Urothelium cell line (cell line): ENCODE measurements around the gene SHD.
"Not testable (repeated sequence)": the region's sequence is repeated elsewhere in the genome, so short reads cannot be mapped to it uniquely, and the experiment has no call there.

Source experiments
- DNase-seq: peaks from one replicate; pipeline ENCODE4 v3.0.0; 2011; ENCODE audit warnings: low spot score, mixed read lengths
- FAIRE-seq: peaks from 2 replicates; lab custom pipeline; 2011; peaks lifted over from hg19 to GRCh38; lab: Jason Lieb, UNC

SHD gene

DNA sequence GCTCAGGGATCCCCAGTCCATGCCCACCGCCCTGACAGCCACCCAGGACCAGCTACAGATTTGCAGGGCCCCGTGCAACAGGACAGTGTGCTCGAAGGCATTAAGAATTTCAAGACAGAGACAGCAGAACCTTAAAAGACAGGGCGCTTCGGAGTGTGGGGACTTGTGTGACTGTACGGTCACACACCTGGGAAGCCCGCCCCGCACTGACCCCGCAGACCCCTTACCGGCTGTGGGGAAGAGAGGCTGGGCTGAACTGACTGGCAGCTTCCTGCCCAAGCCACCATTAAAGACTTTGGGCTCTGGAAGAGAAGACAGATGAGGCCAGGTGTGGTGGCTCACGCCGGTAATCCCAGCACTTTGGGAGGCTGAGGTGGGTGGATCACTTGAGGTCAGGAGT, 45.2 kb downstream of the SHD start:
- no peak for FAIRE-seq
- no peak for DNase-seq

DNA sequence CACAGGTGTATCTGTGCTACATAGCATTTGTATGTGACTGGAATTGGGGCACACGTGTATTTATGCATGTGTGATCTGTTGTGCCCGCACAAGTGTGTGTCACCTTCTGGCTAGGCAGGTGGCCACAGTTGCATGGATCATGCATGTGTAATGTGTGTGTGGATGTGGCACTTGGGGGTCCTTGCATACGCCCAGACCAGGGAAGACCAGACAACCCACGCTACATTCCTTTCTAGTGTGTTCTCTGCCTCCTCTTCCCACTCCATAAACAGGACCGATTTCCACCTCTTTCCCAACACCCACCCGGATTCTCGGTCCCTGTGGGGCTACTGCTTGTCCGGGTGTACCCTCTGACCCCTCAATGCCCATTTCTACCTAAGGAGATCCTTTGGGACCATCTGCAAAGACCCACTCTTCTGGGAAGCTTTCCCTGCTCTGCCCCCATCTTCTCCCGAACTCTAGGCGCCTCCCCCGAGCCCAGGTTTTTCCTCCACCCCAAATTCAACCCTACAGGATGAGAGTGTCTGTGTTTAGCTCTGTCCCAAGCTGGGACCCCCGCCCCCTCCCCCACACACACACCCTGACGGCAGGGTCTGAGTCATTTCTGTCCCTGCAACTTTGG, 47.3 kb downstream of the SHD start:
- no peak for DNase-seq
- FAIRE-seq, result no peak

DNA sequence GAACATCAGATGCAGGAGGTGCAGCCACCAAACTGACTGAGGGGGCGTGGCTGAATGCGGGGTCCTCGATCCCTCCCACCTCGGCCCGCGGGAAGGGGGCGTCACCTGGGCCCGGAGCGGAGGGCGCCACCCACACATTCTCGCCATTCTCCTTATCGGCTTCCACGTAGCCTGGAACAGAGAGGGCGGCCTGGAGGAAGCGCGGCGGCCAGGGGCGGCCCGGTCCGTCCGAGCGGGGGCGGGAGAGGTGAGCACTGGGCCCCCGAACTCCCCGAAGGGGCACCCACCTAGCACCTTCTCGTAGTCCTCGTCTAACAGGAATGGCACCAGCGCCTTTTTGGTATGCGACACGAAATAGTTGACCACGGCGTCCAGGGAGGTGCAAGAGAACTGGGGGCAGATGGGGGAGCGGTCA, 47.8 kb downstream of the SHD start:
- FAIRE-seq (no peak), DNase-seq (no peak)

DNA sequence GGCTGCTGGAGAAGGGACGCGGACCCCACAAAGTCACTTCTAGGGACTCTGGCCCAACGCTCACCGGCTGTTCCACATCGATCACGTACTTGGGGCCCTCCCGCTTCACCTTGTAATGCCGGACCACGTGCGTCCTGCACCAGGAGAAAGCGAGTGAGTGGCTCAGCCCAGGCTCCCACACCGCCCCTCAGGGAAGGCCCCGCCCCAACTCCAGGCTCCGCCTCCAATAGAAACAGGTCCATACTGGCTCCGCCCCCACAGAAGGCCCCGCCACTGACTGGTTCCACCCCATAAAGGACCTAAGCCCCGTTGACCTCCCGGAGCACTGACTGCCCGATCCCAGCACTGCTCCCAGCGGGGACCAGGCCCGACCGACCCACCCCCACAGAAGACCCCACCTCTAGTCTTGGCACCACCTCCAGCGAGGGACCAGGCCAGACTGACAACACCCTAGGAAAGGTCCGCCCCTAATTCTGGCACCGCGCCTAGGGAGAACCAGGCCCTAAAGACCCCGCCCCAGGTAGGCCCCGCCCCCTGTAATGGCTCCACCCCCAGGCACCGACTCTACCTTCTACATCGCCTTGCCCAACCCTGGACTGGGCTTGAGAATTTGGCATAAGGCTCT, 48.3 kb downstream of the SHD start:
- no peak for FAIRE-seq
- DNase-seq, result peak; percentile 52

DNA sequence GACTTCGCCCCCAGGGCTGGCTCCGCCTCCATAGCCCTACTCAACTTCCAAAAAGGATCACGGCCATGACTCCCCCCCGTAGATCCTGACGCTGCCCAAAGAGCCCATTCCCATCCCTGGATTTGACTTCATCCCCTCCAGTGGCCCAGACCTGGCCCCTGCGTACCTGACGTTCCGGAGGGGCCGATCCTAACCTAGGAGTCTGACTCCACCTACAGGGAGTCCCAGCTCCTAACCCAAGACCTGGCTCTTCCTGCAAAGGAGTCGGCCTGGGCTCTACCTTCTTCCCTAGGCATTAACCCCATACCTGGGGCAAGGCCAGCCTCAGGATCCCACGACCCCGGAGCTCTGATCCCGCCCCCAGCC, 48.8 kb downstream of the SHD start:
- FAIRE-seq (no peak), DNase-seq (no peak)

DNA sequence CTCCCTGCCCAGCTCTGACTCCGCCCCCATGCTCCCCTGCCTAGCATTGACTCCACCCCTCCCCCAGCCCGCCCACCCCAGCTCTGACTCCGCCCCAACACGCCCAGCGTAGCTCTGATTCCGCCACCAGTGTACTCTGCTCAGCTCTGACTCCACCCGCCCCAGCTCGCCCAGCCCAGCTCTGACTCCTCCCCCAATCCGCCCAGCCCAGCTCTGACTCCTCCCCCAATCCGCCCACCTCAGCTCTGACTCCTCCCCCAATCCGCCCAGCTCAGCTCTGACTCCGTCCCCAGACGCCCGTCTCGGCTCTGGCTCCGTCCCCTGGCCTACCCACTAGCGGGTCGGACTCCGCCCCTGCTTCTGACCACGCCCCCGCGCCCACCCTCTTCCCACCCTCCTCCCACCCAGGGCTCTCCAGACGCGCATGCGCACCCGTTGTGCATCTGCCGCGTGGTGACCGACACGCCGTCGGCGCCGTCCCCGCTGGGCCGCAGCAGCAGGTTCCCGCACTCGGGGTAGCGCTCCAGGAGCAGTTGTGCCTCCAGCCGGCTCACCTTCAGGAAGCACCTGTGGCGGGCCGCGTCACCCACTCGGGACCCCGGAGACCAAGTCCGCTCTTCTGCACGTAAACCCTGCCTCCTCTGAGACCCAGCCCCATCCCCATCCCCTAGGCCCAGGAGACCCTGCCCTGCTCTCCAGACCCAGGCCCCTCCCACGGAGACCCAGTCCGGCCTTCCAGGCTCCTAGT, 49.4 kb downstream of the SHD start:
- FAIRE-seq, result no peak
- peak; percentile 93 for DNase-seq

DNA sequence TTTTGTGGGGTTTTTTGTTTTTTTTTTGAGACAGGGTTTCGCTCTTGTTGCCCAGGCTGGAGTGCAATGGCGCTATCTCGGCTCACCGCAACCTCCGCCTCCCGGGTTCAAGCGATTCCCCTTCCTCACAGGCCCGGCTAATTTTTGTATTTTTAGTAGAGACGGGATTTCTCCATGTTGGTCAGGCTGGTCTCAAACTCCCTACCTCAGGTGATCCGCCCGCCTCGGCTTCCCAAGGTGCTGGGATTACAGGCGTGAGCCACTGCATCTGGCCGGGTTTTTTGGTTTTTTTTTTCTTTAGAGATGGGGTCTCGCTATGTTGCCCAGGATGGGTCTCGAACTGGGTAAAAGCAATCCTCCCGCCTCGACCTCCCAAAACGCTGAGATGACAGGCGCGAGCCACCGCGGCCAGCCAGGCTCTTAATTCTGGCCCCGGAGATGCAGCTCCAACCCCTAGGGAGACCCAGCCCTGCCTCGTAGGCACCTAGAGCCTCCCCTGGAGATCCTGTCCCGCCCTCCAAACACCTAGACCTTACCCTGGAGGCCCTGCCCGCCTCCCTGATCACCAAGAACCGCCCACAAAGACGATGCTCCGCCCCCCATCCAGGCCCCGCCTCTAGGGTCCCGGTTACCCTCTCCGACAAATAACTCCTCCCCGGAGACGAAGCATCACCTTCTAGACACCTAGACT, 50.1 kb downstream of the SHD start:
- FAIRE-seq, result not testable (repeated sequence)
- DNase-seq, result peak; percentile 41

DNA sequence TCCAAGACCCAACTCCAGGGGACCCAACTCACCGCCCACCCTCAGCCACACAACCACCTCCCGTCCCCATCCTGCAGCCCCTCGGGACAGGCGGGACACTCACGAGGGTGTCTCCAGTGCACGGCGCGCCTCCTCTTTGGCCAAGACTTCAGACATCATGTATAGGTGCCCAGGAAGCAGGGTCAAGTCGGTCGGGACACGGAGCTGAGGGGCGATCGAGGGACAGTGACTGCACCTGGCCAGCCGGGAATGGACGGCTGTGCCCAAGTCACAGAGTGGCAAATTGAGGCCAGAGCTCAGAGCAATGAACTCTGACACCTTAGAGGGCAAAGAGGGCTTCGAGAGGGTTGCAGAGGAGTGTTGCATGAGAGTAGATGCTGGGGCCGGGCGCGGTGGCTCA, 50.8 kb downstream of the SHD start:
- FAIRE-seq (no peak), DNase-seq (no peak)

DNA sequence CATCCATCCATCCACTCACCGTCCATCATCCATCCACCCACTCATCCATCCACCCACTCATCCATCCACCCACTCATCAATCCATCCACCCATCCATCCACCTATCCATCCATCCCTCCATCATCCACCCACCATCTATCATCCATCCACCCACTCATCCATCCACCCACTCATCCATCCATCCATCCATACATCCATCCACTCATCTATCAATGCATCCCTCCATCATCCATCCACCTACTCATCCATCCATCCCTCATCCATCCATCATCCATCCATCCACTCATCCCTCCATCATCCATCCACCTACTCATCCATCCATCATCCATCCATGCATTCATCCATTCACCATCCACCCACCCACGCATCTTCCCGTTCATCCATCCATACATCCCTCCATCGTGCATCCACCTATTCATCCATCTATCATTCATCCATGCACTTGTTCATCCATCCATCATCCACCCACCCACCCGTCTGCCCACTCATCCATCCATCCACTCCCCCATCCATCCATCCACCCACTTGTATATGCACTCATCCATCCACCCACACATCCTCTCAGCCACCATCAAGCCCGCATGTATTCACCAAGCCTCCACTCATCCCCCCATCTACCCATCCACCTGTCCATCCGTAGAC, 56.0 kb downstream of the SHD start:
- peak; percentile 89 for FAIRE-seq

DNA sequence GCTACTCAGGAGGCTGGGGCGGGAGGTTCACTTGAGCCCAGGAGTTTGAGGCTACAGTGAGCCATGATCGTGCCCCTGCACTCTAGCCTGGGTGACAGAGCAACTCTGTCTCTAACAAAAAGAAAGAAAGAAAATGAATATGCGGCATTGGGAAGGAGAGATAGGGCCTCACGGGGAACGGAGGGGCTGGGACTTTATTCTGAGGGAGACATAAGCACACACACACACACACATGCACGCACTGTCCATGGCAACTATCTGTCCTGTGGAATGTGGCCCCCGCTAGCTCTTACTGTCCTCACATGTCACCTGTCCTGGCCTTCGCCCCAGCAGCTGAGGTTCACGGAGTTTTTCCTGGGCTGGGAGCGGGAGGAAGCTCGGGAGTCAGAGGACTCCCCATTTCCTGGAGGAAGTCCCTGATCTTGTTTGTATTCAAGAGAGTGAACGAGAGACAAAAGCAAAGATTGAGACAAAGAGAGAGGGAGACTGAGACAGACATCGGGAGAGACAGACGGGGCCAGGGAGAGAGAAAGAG, 58.9 kb downstream of the SHD start:
- FAIRE-seq, result no peak
- no peak for DNase-seq

More for the DNA sequence above, 56.0 kb downstream of the SHD start:
- no peak for DNase-seq

DNA sequence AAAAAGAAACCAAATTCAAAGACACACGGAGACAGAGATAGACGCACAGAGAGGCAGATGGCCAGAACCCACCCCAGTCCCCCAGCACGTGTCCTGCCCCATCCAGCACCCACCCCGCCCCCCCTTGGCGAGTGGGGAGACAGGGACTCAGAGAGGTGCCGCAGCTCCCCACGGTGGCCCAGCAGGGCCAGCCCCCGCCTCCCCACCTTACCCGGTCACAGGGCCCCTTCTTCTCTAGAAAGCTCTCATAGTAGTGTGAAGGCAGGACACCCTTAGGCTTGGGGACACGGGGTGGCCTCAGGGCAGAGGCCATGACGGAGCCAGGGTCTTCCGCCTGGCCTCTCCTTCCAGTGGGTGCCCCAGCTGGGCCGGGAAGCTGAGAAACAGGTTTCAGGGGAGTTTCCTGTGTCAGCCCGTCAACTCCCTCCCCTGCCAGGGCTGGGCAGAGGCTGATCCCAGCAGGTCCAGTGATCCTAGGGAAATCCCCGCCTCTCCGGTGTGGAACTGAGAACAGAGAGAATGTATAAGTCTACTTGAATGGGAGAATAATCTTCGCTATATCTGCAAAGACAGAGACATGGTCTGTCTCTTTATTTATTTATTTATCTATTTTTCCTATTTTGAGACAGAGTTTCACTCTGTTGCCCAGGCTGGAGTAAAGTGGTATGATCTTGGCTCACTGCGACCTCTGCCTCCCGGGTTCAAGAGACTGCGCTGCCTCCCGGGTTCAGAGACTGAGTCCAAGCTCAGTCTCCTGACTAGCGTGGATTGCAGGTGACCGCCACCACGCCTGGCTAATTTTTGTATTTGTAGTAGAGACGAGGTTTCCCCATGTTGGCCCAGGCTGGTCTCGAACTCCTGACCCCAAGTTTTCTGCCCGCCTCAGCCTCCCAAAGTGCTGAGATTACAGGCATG, 59.6 kb downstream of the SHD start, which contains the start of gene STAP2:
TSS of gene STAP2 (minus strand) at position 387 of the 915 bp plus-strand sequence. CDS start at position 313, 74 bp downstream.
- FAIRE-seq, result no peak
- no peak for DNase-seq
